OCI-LY1 (cell line): ENCODE measurements around the gene FRAS1.

Experiments used
- H2AFZ ChIP-seq: fragments of 200-600 bp; sonication (generic), shearing (Covaris generic); 2 replicates; pipeline ENCODE4 v1.6.0; 2014; ENCODE audit warnings: antibody characterized with exemption, mild to moderate bottlenecking, low read length
- H3F3A ChIP-seq: fragments of 200-600 bp; sonication (generic), shearing (Covaris generic); 2 replicates; pipeline ENCODE4 v1.6.0; 2014; ENCODE audit warnings: mild to moderate bottlenecking, antibody characterized with exemption, low read length, moderate library complexity; ENCODE audit not compliant: insufficient read depth
- H3K27ac ChIP-seq: fragments of 200-600 bp; sonication (generic); 2 replicates; pipeline ENCODE4 v1.5.1; 2014; ENCODE audit warnings: low read length, mixed run types, mild to moderate bottlenecking, low read depth; ENCODE audit not compliant: poor library complexity, severe bottlenecking
- H3K27me3 ChIP-seq: fragments of 200-600 bp; sonication (generic); 2 replicates; pipeline ENCODE4 v1.6.0; 2014; ENCODE audit warnings: antibody characterized with exemption, mild to moderate bottlenecking, low read length, moderate library complexity; ENCODE audit not compliant: insufficient read depth
- H3K36me3 ChIP-seq: fragments of 200-600 bp; sonication (generic); 2 replicates; pipeline ENCODE4 v1.6.1; 2014; ENCODE audit warnings: mild to moderate bottlenecking, antibody characterized with exemption, low read length, moderate library complexity, mixed read lengths; ENCODE audit not compliant: insufficient read depth
- H3K4me1 ChIP-seq: fragments of 200-600 bp; sonication (generic); 2 replicates; pipeline ENCODE4 v1.5.1; 2014; ENCODE audit warnings: mild to moderate bottlenecking, low read length, moderate library complexity; ENCODE audit not compliant: insufficient read depth, severe bottlenecking
- H3K4me2 ChIP-seq: fragments of 200-600 bp; sonication (generic), shearing (Covaris generic); 2 replicates; pipeline ENCODE4 v1.6.1; 2014; ENCODE audit warnings: low read length
- H3K4me3 ChIP-seq: fragments of 200-600 bp; sonication (generic); 2 replicates; pipeline ENCODE4 v1.5.1; 2014; ENCODE audit warnings: low read length, low read depth, mild to moderate bottlenecking, mixed read lengths; ENCODE audit not compliant: poor library complexity, severe bottlenecking
- H3K79me2 ChIP-seq: fragments of 200-600 bp; shearing (Covaris generic); 2 replicates; pipeline ENCODE4 v1.6.1; 2016; ENCODE audit warnings: mixed run types, low read length, mixed read lengths; ENCODE audit not compliant: insufficient read depth
- H3K9ac ChIP-seq: fragments of 200-600 bp; sonication (generic), shearing (Covaris generic); 2 replicates; pipeline ENCODE4 v1.6.1; 2014; ENCODE audit warnings: mild to moderate bottlenecking, low read length, mixed read lengths
- H3K9me2 ChIP-seq: fragments of 200-600 bp; sonication (generic), shearing (Covaris generic); 2 replicates; pipeline ENCODE4 v1.6.1; 2014; ENCODE audit warnings: low read depth, mild to moderate bottlenecking, low read length, mixed read lengths
- H3K9me3 ChIP-seq: fragments of 200-600 bp; shearing (Covaris generic); 2 replicates; pipeline ENCODE4 v1.6.1; 2014; ENCODE audit warnings: low read length, mixed read lengths
- H4K20me1 ChIP-seq: fragments of 200-600 bp; sonication (generic), shearing (Covaris generic); 2 replicates; pipeline ENCODE4 v1.6.0; 2016; ENCODE audit warnings: mild to moderate bottlenecking, low read length; ENCODE audit not compliant: insufficient read depth
- CTCF ChIP-seq: fragments of 200-600 bp; sonication (generic), shearing (Covaris generic); IDR thresholded peaks from 2 replicates; pipeline ENCODE4 v1.5.1; 2017; ENCODE audit warnings: mild to moderate bottlenecking, antibody characterized with exemption, low read length, moderate library complexity, mixed read lengths
- EZH2 ChIP-seq: fragments of 200-600 bp; sonication (generic), shearing (Covaris generic); IDR thresholded peaks from 2 replicates; pipeline ENCODE4 v1.8.0; 2017; ENCODE audit warnings: borderline replicate concordance, mixed run types, mild to moderate bottlenecking, antibody characterized with exemption, low read length, moderate library complexity, mixed read lengths

The FRAS1 gene

DNA sequence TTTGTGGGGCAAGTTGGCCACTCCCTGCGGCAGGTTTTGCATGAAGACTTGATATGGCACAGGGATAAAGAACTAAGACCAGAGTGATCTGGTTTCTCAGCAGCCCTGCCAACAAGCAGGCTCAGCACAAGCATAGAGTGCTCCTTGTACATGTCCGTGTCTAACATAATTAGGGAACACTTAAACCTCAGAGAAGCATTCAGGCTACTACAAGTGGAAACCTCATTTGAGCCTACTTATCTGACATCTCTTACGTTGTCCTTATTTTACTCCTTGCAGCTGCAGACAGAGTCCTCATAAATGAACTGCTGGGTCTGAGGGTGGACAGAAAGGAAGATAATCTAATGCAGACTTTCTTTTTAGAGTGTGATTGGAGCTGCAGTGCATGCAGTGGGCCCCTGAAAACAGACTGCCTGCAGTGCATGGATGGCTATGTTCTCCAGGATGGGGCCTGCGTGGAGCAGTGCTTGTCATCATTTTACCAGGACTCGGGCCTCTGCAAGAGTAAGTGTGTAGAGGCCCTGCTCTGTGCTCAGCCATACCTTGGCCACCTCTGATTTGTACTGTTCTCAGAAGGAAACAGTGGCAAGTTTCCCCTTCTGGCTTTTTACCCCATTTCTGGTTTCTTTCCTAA lies 315.3 kb downstream of the FRAS1 start:
- H3K4me3 ChIP-seq, result no peak overlapping the region

DNA sequence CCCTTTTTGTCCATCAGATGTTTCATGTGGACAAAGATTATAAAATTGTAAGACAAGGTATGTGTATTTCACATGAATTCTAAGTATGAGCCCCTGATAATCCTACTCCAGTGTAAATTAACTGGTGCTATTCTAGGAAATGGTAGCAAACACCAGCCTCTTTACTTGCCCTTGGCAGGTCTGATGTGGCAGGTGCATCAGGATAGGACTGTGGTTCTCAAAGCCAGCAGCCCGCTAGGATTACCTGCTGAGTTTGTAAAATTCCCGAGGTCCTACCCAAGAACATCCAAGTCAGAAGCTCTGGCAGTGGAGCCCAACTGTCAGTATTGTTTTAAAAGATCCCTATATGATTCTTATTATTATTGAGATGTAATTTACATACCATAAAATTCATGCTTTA lies 320.4 kb downstream of the FRAS1 start:
- H4K20me1 ChIP-seq, result no peaks in the 10 kb centered on the region
- no peaks in the 10 kb centered on the region for H3K79me2 ChIP-seq
- no peaks in the 10 kb centered on the region for H3K36me3 ChIP-seq
- H2AFZ ChIP-seq, result no peak overlapping the region
- H3F3A ChIP-seq, result no peaks in the 10 kb centered on the region
- H3K4me2 ChIP-seq, result no peak overlapping the region
- H3K27me3 ChIP-seq, result no peaks in the 10 kb centered on the region
- H3K9ac ChIP-seq, result no peak overlapping the region
- no peaks in the 10 kb centered on the region for H3K9me3 ChIP-seq
- no peaks in the 10 kb centered on the region for H3K9me2 ChIP-seq
- no peak overlapping the region for H3K27ac ChIP-seq
- H3K4me1 ChIP-seq, result no peaks in the 10 kb centered on the region
- no peak overlapping the region for H3K4me3 ChIP-seq
- no peak for TF ChIP-seq EZH2

More for the DNA sequence above, 315.3 kb downstream of the FRAS1 start:
- Histone ChIP-seq H3K79me2 (no peaks in the 10 kb centered on the region), H3K27me3 (no peaks in the 10 kb centered on the region), H3K36me3 (no peaks in the 10 kb centered on the region), H4K20me1 (no peaks in the 10 kb centered on the region), H3K27ac (no peak overlapping the region), H3K4me1 (no peaks in the 10 kb centered on the region), H3K4me2 (no peak overlapping the region), H3K9me2 (no peaks in the 10 kb centered on the region), H3K9me3 (no peaks in the 10 kb centered on the region), H3F3A (no peaks in the 10 kb centered on the region), H3K9ac (no peak overlapping the region), H2AFZ (no peak overlapping the region)
- TF ChIP-seq CTCF (no peak), EZH2 (no peak)

- Histone ChIP-seq H3K27me3 (no peaks in the 10 kb centered on the region), H3K4me3 (no peak overlapping the region), H3K9me2 (no peaks in the 10 kb centered on the region), H3K4me1 (no peaks in the 10 kb centered on the region), H3K79me2 (no peaks in the 10 kb centered on the region), H3K4me2 (no peak overlapping the region), H3K9me3 (no peaks in the 10 kb centered on the region), H4K20me1 (no peaks in the 10 kb centered on the region), H3K9ac (no peak overlapping the region), H3K36me3 (no peaks in the 10 kb centered on the region), H3F3A (no peaks in the 10 kb centered on the region), H2AFZ (no peak overlapping the region), H3K27ac (no peak overlapping the region)
- TF ChIP-seq EZH2 (no peak), CTCF (no peak)
Observed at GRCh38 chr4:78379040-78379439, 321.9 kb downstream of the FRAS1 start.
